Activated CD8-positive, alpha-beta memory T cell treated with anti-CD3 and anti-CD28 coated beads, Interleukin-2, amount 50 U/mL, for 4 hours (primary cell): ENCODE results near the gene GCNT1.
"Not testable (repeated sequence)": the region's sequence is repeated elsewhere in the genome, so short reads cannot be mapped to it uniquely, and the experiment has no call there.

Experiments used
- DNase-seq: peaks from one replicate; pipeline ENCODE4 v3.0.0-alpha.2; 2020

Gene GCNT1

GRCh38 chr9:76444322-76444929, 14.6 kb upstream of the GCNT1 start:
- no peak for DNase-seq

GRCh38 chr9:76445976-76446375, 13.0 kb upstream of the GCNT1 start:
- no peak for DNase-seq

DNA sequence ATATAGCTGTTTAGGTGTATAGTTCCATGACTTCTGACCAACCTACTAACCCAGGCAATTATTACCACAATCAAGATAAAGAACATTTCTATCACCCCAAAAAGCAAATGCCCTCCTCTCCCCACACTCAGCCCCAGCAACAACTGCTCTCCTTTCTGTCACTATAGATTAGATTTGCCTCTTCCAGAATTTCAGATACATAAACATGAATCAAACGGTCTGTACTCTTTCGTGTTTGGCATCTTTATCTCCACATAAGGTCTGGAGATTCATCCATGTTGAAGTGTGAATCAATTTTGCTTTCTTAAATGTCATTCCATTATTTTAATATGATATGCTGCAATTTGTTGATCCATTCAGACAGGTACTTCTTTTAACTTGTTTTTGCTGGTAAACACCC, 10.5 kb upstream of the GCNT1 start:
- DNase-seq, result no peak

- no peak for DNase-seq
Measured at GRCh38 chr9:76451234-76451633, 7.7 kb upstream of the GCNT1 start.

DNA sequence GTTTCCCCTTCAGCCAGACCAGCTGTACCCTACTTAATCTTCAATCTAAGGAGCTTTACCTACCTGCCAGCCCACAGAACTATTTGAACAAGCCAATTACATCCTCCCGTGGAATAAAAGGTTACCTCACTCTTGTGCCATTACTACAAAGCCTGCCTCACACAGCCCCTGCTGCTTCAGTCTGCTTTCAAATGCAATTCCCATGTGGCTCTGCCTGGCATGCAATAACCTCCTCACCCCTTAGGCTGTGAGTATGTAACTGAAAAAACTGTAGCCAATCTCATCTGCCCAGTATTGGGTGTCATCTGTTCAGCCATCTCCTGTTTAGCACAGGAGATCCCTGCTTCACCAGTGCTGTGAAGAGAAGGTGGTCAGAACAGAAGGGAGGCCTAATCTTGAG, 6.1 kb upstream of the GCNT1 start:
- DNase-seq, result no peak

DNA sequence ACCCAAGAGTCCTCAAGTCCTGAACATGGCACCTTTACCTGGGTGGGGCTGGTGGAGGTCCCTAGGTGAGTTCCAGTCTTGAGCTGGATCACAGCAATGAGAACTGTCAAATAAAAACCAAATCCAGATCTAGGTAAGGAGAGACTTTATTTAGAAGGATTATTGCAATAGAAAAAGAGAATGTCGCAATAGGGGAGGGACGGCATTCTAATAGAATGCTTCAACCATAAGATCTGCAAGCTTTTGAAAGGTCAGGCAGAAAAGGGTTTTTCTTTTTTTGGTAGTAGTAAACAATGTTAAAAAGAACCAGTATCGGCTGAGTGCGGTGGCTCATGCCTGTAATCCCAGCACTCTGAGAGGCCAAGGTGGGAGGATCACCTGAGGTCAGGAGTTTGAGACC, 5.2 kb upstream of the GCNT1 start:
- no peak for DNase-seq

GRCh38 chr9:76454311-76454710, 4.7 kb upstream of the GCNT1 start:
- no peak for DNase-seq

DNA sequence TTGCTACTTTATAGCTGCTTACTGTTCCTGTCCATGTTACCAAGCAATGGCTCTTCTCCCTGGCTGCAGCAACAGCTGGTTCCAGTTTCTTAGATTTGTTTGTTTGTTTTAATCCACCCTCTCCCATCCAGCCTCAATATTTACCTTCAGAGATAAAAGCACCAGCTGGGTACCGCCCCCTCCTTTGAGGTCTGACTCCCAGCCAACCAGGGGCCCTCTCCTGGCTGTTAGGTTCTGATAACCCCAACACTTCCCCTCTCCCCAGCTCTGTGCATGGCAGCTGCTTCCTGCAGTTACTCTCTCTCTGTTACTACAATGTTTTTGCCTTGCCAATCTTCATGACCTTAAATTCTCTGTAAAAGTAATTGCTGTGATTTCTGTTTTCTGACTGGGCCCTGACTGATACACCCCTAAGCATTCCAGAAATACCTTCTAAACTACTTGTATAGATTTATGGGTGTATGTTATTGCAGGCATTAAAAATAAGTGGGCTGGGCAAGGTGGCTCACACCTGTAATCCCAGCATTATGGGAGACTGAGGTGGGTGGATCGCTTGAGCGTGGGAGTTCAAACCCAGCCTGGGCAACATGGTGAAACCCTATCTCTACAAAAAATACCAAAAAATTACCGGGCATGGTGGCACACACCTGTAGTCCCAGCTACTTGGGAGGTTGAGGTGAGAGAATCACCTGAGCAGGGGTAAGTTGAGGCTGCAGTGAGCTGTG, 2.6 kb upstream of the GCNT1 start:
- peak; percentile 18 for DNase-seq

DNA sequence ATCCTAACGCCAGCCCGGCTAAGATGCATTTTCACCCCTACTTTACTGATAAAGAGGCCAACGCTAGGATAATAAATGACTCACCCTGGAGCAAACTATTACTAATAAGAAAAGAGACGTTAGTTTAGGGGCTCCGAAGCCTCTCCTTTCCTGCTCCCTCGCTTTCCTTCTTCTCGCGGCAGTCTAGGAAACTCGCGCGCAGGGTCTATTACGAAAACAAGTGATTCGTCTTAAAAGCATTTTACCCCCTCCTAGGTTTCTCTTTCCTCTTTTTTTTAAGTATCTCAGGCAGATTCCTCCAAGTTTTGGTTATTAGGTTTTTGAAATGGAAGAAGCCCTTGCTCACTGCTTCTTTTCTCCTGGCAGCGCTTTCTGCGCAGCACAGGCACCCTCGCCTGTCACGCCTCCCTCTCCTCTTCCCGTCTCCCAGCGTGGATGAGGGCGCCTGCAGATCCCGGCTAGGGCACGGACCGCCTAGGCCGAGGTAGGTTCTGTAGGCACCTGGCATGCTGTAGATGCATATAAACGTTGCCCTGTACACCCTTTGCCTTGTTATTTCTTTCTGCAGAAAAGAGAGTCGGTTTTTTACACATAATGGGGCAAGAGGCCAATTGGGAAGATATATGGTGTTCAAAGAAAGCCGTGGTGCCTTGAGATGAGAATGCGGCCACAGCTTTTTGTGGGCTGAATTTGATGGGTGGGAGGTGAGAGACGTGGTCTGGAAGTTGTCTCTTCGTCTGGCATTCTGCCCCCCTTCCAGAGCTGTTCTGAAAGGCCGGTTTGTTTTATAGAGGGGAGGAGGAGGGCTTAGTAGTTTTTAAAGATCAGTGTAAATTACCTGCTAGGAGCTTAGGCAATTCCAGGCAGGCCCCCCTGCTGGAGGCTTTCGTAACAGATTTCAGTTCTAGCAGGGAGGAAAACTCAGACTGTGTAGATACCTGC, 983 bp downstream of the GCNT1 start:
- DNase-seq, result no peak

GRCh38 chr9:76462126-76462525, 3.1 kb downstream of the GCNT1 start:
- no peak for DNase-seq

DNA sequence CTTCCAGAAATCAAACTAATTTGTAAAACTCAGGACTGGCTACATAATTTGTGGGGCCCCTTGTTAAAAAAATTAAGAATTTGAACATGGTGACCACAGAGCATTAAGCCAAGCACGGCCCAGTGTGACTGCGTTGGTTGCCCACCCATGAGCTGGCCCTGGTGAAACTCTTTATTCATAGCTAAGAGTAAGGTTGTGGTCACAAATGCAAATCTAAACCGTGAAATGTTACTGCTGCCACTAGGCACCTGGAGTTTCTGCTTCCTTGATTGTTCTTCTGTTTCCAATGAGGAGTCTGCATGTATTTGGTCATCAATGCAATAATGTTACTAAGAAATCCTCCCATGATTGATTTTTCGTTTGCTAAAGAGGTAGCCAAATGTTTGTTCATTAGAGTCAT, 4.2 kb downstream of the GCNT1 start:
- DNase-seq, result no peak

- no peak for DNase-seq
Measured at GRCh38 chr9:76464706-76465105, 5.7 kb downstream of the GCNT1 start.

DNA sequence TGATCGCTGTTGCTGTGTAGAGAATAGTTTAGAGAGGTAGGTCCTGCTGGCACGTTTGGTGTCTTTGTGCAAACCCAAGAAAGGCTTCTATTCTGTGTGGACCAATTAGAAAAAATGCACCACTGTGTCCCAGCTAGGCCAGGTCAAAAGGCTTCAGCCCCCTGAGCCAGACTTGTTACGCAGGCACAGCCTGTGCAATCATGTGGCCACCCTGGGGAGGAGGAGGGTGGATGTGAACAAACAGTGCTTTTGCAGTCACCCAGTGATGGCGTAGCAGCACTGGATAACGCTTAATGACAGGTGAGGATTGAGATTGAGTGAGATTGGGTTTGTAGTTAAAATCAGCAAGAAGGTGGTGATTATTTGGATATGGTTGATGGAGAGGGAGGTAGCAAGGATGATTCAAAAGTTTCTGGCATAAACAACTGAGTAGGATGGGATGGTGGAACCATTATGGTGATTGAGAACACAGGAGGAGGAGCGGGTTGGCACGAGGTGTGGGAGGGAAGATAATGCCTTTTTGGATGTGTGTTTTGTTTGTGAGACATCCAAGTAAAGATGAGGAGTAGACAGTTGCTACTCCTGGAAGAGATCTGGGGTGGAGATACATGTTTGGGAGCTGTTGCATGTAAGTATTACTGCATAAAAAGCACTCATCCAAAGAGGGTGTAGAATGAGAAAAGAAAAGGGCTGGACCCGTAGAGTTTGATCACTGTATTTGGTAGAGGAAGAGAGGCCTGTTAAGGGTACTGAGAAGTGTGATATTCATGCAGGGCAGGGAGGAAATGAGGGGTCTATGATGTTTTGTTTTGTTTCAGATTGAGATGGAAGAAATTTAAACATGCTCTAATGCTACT, 6.7 kb downstream of the GCNT1 start:
- DNase-seq, result no peak

- no peak for DNase-seq
Measured at GRCh38 chr9:76466299-76466605, 7.3 kb downstream of the GCNT1 start.

GRCh38 chr9:76474419-76474818, 15.4 kb downstream of the GCNT1 start:
- DNase-seq, result no peak

DNA sequence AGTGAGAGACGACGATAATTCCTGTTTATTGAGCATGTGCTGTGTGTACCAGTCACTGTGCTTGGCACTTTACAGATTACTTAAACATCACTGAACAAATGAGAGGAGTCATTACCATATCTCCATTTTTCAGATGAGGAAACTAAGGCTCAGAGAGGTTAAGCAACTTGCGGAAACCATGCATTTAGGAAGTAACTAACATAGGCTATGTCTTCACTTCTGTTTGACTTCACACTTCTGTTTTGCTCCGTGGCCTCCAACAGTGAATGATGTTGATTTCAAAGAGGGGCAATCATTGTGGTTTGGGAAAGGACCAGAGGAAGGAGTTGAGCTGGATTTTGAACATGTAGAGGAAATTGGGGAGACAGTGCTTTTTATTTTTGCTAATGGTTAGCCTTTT, 16.7 kb downstream of the GCNT1 start:
- DNase-seq, result no peak

DNA sequence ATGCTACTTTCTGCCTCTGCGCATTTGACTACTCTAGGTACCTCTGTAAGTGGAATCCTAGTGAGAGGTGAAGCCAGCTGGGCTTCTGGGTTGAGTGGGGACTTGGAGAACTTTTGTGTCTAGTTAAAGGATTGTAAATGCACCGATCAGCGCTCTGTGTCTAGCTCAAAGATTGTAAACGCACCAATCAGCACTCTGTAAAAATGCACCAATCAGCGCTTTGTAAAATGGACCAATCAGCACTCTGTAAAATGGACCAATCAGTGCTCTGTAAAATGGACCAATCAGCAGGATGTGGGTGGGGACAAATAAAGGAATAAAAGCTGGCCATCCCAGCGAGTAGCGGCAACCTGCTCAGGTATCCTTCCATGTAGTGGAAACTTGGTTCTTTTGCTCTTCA, 18.8 kb downstream of the GCNT1 start:
- DNase-seq, result not testable (repeated sequence)

DNA sequence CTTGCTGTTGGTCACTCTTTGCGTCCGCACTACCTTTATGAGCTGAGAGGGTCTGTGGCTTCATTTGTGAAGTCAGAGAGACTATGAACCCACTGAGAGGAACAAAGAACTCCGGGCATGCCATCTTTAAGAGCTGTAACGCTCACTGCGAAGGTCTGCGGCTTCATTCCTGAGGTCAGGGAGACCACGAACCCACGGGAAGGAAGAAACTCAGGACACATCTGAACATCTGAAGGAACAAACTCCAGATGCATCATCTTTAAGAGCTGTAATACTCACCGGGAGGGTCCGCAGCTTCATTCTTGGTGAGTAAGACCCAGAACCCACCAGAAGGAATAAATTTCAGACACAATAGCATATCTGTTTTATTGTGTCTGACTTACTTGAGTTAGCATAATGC, 19.2 kb downstream of the GCNT1 start:
- DNase-seq, result no peak

- not testable (repeated sequence) for DNase-seq
Measured at GRCh38 chr9:76479337-76479736, 20.4 kb downstream of the GCNT1 start.

GRCh38 chr9:76486151-76486550, 27.2 kb downstream of the GCNT1 start:
- DNase-seq, result no peak

GRCh38 chr9:76490249-76490990, 31.4 kb downstream of the GCNT1 start:
- no peak for DNase-seq

- not testable (repeated sequence) for DNase-seq
Measured at GRCh38 chr9:76491056-76491455, 32.1 kb downstream of the GCNT1 start.
